OCI-LY7 (cell line): ENCODE measurements around the gene DGKD. TPM values are rescaled to one million over a fixed set of nuclear protein-coding genes. Genes with fewer than 3 reads are reported as not detected.

ENCODE experiments used
- BruUV-seq: library from RNA; stranded (reverse); fragments of 400-500 nt; replicated peaks from 2 replicates; lab custom pipeline; 2021; lab: Mats Ljungman, UMichigan
- CTCF ChIA-PET: fragments of 300-600 bp; sonication (Branson Sonifier 250); formaldehyde crosslinking; loops from one replicate; lab custom pipeline; 2022; ENCODE audit warnings: antibody characterized with exemption; ENCODE audit not compliant: unreplicated experiment; lab: Charles Lee
- POLR2A ChIA-PET: fragments of 300-600 bp; sonication (Branson Sonifier 250); formaldehyde crosslinking; loops from one replicate; lab custom pipeline; 2022; ENCODE audit warnings: antibody characterized with exemption; lab: Charles Lee
- DNase-seq: peaks from one replicate; pipeline ENCODE4 v3.0.0-alpha.2; 2015; ENCODE audit warnings: low spot score
- H2AFZ ChIP-seq: fragments of 200-600 bp; sonication (generic), shearing (Covaris generic); 2 replicates; pipeline ENCODE4 v1.6.1; 2014; ENCODE audit warnings: mild to moderate bottlenecking, antibody characterized with exemption, low read length, moderate library complexity
- H3K27ac ChIP-seq: fragments of 200-600 bp; sonication (generic); 2 replicates; pipeline ENCODE4 v1.5.1; 2014; ENCODE audit warnings: mixed run types, low read depth, mild to moderate bottlenecking, moderate library complexity, low read length, inconsistent platforms; ENCODE audit not compliant: poor library complexity, severe bottlenecking
- H3K36me3 ChIP-seq: fragments of 200-600 bp; sonication (generic); 2 replicates; pipeline ENCODE4 v1.6.1; 2014; ENCODE audit warnings: mild to moderate bottlenecking, antibody characterized with exemption, low read length, moderate library complexity, mixed read lengths; ENCODE audit not compliant: insufficient read depth
- H3K4me1 ChIP-seq: fragments of 200-600 bp; sonication (generic); 2 replicates; pipeline ENCODE4 v1.5.1; 2014; ENCODE audit warnings: mild to moderate bottlenecking, low read length; ENCODE audit not compliant: insufficient read depth, poor library complexity, severe bottlenecking
- H3K4me2 ChIP-seq: fragments of 200-600 bp; sonication (generic); 2 replicates; pipeline ENCODE4 v1.6.1; 2014; ENCODE audit warnings: mild to moderate bottlenecking, low read length
- H3K4me3 ChIP-seq: fragments of 200-600 bp; sonication (generic); 2 replicates; pipeline ENCODE4 v1.5.1; 2014; ENCODE audit warnings: mild to moderate bottlenecking, low read depth, low read length; ENCODE audit not compliant: poor library complexity, severe bottlenecking
- H3K79me2 ChIP-seq: fragments of 200-600 bp; sonication (generic); 2 replicates; pipeline ENCODE4 v1.6.1; 2016; ENCODE audit warnings: low read depth, mild to moderate bottlenecking, low read length, moderate library complexity, mixed read lengths; ENCODE audit not compliant: insufficient read depth
- H3K9me2 ChIP-seq: fragments of 200-600 bp; sonication (generic); 2 replicates; pipeline ENCODE4 v1.6.1; 2016; ENCODE audit warnings: mild to moderate bottlenecking, low read length, mixed read lengths; ENCODE audit not compliant: insufficient read depth
- H3K9me3 ChIP-seq: fragments of 200-600 bp; sonication (generic); 2 replicates; pipeline ENCODE4 v1.6.1; 2014; ENCODE audit warnings: mild to moderate bottlenecking, mixed run types, low read length, mixed read lengths
- H4K20me1 ChIP-seq: fragments of 200-600 bp; sonication (generic); 2 replicates; pipeline ENCODE4 v1.6.1; 2014; ENCODE audit warnings: mild to moderate bottlenecking, antibody characterized with exemption, low read length, moderate library complexity, mixed read lengths; ENCODE audit not compliant: insufficient read depth
- CTCF ChIP-seq: fragments of 200-600 bp; sonication (generic); conservative IDR thresholded peaks from 2 replicates; pipeline ENCODE4 v1.5.1; 2014; ENCODE audit warnings: mild to moderate bottlenecking, antibody characterized with exemption, low read length, moderate library complexity, mixed read lengths
- EZH2phosphoT487 ChIP-seq: fragments of 200-600 bp; sonication (generic); IDR thresholded peaks from 2 replicates; pipeline ENCODE4 v1.6.1; 2018; ENCODE audit warnings: low read depth, borderline replicate concordance, mild to moderate bottlenecking, mixed run types, antibody characterized with exemption, low read length, moderate library complexity, mixed read lengths
- intact Hi-C: fragments of 100-400 bp; cut with micrococcal nuclease; formaldehyde crosslinking; loops from one replicate; pipeline ENCODE4 v1.10.0; 2022; ENCODE audit not compliant: unreplicated experiment
- total RNA-seq, 2 experiments: library from RNA; depleted of rRNA in 1 of 2; stranded (reverse); fragments of >200 nt in 1 of 2; shearing (Covaris generic) in 1 of 2; gene quantifications; 2 replicates each; pipeline ENCODE4 v1.2.3, GENCODE V29; 2014 to 2022

The DGKD gene
- total RNA-seq, 2 experiments from 2014 or later, result 62.9 to 271 TPM

GRCh38 chr2:233449921-233450863, 95.9 kb downstream of the DGKD start:
- H3K9me2 ChIP-seq, result no peaks in the 10 kb centered on the region
- no peak overlapping the region for H3K4me2 ChIP-seq
- no peaks in the 10 kb centered on the region for H4K20me1 ChIP-seq
- peaks cover 94% of the 10 kb centered on the region for H3K36me3 ChIP-seq
- CTCF ChIA-PET, result no interaction called here
- BruUV-seq, result no TSS peak
- H3K4me3 ChIP-seq, result no peak overlapping the region
- H2AFZ ChIP-seq, result no peak overlapping the region
- intact Hi-C loops, result no loop called here
- H3K79me2 ChIP-seq, result no peaks in the 10 kb centered on the region
- TF ChIP-seq CTCF (no peak), EZH2phosphoT487 (no peak)
- POLR2A ChIA-PET, result no interaction called here
- no peaks in the 10 kb centered on the region for H3K9me3 ChIP-seq
- H3K27ac ChIP-seq, result no peak overlapping the region
- no peak for DNase-seq
- H3K4me1 ChIP-seq, result no peaks in the 10 kb centered on the region

GRCh38 chr2:233450864-233451575, 96.7 kb downstream of the DGKD start:
- Histone ChIP-seq H2AFZ (no peak overlapping the region), H3K4me1 (no peaks in the 10 kb centered on the region), H3K27ac (no peak overlapping the region), H3K36me3 (peaks cover 94% of the 10 kb centered on the region), H3K79me2 (no peaks in the 10 kb centered on the region), H3K4me3 (no peak overlapping the region), H3K9me2 (no peaks in the 10 kb centered on the region), H3K9me3 (no peaks in the 10 kb centered on the region), H4K20me1 (no peaks in the 10 kb centered on the region), H3K4me2 (no peak overlapping the region)
- TF ChIP-seq CTCF (no peak), EZH2phosphoT487 (no peak)
- DNase-seq, result no peak
- ChIA-PET POLR2A (no interaction called here), CTCF (no interaction called here)
- BruUV-seq, result no TSS peak
- intact Hi-C loops, result no loop called here
